Body of pancreas (tissue), 4 donors: ENCODE measurements around the gene MTCL3.

ENCODE experiments used
- ATAC-seq: fragments of 150-250 bp; one replicate; pipeline ENCODE4 v1.9.1; 2016
- DNase-seq, 4 donors: peaks; one replicate each; pipeline ENCODE4 v3.0.0-alpha.2; 2019
- H3K27ac ChIP-seq, 4 donors: fragments of 200-600 bp; sonication (generic); 1 replicate in 3 of 4; 2 replicates in 1 of 4; pipeline versions ENCODE4 v1.5.1 to v1.6.1; 2016 to 2019; ENCODE audit warnings: mild to moderate bottlenecking in 1 of 4, mixed read lengths in 1 of 4, moderate library complexity in 1 of 4
- H3K27me3 ChIP-seq, 2 donors: fragments of 200-600 bp; sonication (generic); one replicate each; pipeline ENCODE4 v1.6.0; 2016; ENCODE audit warnings: mild to moderate bottlenecking in 1 of 2
- H3K36me3 ChIP-seq, 2 donors: fragments of 200-600 bp; sonication (generic); replicated peaks in 1 of 2; 2 replicates each; pipeline ENCODE4 v1.5.1; 2016; ENCODE audit warnings: low read depth in 2 of 2; ENCODE audit not compliant: insufficient read depth in 1 of 2
- H3K4me1 ChIP-seq: fragments of 200-600 bp; sonication (generic); one replicate; pipeline ENCODE4 v1.6.0; 2016
- H3K4me3 ChIP-seq, 2 donors: fragments of 200-600 bp; sonication (generic); 1 replicate in 1 of 2; 2 replicates in 1 of 2; pipeline ENCODE4 v1.5.1; 2016 to 2019
- H3K9me3 ChIP-seq, 3 donors: fragments of 200-600 bp; sonication (generic); 1 replicate in 2 of 3; 2 replicates in 1 of 3; pipeline ENCODE4 v1.5.1; 2016
- CTCF ChIP-seq, 7 experiments: fragments of 450-650 bp in 4 of 7; fragments of 200-600 bp in 3 of 7; sonication (generic) in 3 of 7; IDR thresholded peaks; one replicate each; pipeline ENCODE4 v1.5.1; 2016 to 2019; ENCODE audit warnings: antibody characterized with exemption in 7 of 7
- POLR2A ChIP-seq, 3 donors: fragments of 450-650 bp; IDR thresholded peaks; one replicate each; pipeline ENCODE4 v1.6.1; 2016; ENCODE audit warnings: antibody characterized with exemption in 3 of 3, mild to moderate bottlenecking in 2 of 3
- WGBS, 2 donors: methylation state at CpG; one replicate each; pipeline ENCODE4 v1.1.5; 2017; 5-methylcytosine and 5-hydroxymethylcytosine counted together
- intact Hi-C: fragments of 100-400 bp; cut with DNase I; formaldehyde crosslinking; loops from one replicate; pipeline ENCODE4 v1.15.1; 2023

MTCL3 gene

GRCh38 chr6:127466416-127466815 lies 52.7 kb downstream of the MTCL3 start:
- H3K27ac ChIP-seq, result no peak overlapping the region
- no peaks in the 10 kb centered on the region for H3K27me3 ChIP-seq
- DNase-seq (no peak), ATAC-seq (no peak)
- H3K4me1 ChIP-seq, result no peaks in the 10 kb centered on the region
- 72 to 77% methylated on average over 5 of the region's 5 CpGs for WGBS, 2 donors
- H3K36me3 ChIP-seq, result no peaks in the 10 kb centered on the region
- H3K4me3 ChIP-seq, result no peak overlapping the region
- H3K9me3 ChIP-seq, result no peaks in the 10 kb centered on the region
- intact Hi-C loops, result no loop called here
- TF ChIP-seq POLR2A (IDR thresholded peaks at IDR 0.05), result no peak
- TF ChIP-seq CTCF (IDR thresholded peaks at IDR 0.05), result no peak

- TF ChIP-seq POLR2A (IDR thresholded peaks at IDR 0.05), result no peak
- peak; percentile 65 to 82 (median 73) for TF ChIP-seq CTCF (IDR thresholded peaks at IDR 0.05)
- intact Hi-C loops, result no loop called here
- Histone ChIP-seq H3K4me1 (no peaks in the 10 kb centered on the region), H3K9me3 (no peaks in the 10 kb centered on the region), H3K36me3 (no peaks in the 10 kb centered on the region), H3K27me3 (no peaks in the 10 kb centered on the region), H3K27ac (no peak overlapping the region), H3K4me3 (no peak overlapping the region)
- DNase-seq (peak; percentile 73 to 77 (median 75)), ATAC-seq (peak; percentile 78)
- 20 to 31% methylated on average over 3 of the region's 3 CpGs for WGBS, 2 donors
Observed at GRCh38 chr6:127464881-127465459, 54.2 kb downstream of the MTCL3 start.

DNA sequence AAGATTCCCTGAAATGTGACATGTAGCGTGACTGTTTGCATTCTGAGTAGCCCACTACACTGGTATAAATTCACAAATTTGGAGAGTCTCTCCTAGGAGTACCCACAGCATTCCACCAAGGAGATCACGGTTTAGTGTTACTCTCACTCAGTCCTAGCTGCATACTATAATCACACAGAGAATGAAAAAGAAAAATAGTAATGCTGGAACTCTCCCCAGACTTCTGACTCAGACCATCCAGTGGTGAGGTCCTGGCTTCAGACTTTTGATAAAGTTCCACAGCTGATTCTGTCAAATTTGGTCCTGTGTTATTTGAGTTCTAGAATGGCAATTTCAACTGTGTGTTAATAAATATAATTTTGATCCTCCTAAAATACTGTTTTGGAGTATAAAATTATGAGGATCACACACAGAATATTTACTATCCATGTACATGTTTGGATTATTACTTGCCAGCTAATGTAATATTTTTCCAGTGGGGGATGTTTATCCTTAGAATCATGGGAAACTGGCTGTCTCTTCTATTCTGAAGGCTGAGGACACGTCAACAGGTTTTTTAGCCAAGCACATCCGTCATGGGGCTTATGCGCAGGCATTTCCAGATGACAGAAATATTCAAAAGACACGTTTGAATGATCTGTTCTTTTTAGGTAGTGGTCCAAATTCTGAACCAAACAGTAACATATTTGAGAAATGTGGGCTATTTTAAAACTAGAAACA lies 54.8 kb downstream of the MTCL3 start:
- no peak for TF ChIP-seq CTCF (IDR thresholded peaks at IDR 0.05)
- TF ChIP-seq POLR2A (IDR thresholded peaks at IDR 0.05), result no peak
- Histone ChIP-seq H3K36me3 (no peaks in the 10 kb centered on the region), H3K4me1 (peaks cover 2% of the 10 kb centered on the region), H3K9me3 (no peaks in the 10 kb centered on the region), H3K27ac (no peak overlapping the region), H3K4me3 (no peak overlapping the region), H3K27me3 (no peaks in the 10 kb centered on the region)
- intact Hi-C loops, result no loop called here
- no peak for ATAC-seq
- 39 to 44% methylated on average over 6 of the region's 6 CpGs for WGBS, 2 donors
- DNase-seq, result no peak

GRCh38 chr6:127463056-127463455 lies 56.1 kb downstream of the MTCL3 start:
- no peak for DNase-seq
- Histone ChIP-seq H3K27ac (no peak overlapping the region), H3K4me3 (no peak overlapping the region), H3K27me3 (no peaks in the 10 kb centered on the region), H3K4me1 (peaks cover 8% of the 10 kb centered on the region), H3K36me3 (no peaks in the 10 kb centered on the region), H3K9me3 (no peaks in the 10 kb centered on the region)
- TF ChIP-seq POLR2A (IDR thresholded peaks at IDR 0.05), result no peak
- no peak for TF ChIP-seq CTCF (IDR thresholded peaks at IDR 0.05)
- 49 to 59% methylated on average over 5 of the region's 5 CpGs for WGBS, 2 donors
- peak; percentile 56 for ATAC-seq
- intact Hi-C loops, result no loop called here

GRCh38 chr6:127462376-127462775 lies 56.8 kb downstream of the MTCL3 start:
- intact Hi-C loops, result no loop called here
- Histone ChIP-seq H3K36me3 (no peaks in the 10 kb centered on the region), H3K4me1 (peaks cover 8% of the 10 kb centered on the region), H3K4me3 (no peak overlapping the region), H3K27me3 (no peaks in the 10 kb centered on the region), H3K9me3 (no peaks in the 10 kb centered on the region), H3K27ac (no peak overlapping the region)
- ATAC-seq, result no peak
- 68 to 76% methylated on average over 2 of the region's 2 CpGs for WGBS, 2 donors
- no peak for DNase-seq
- TF ChIP-seq POLR2A (IDR thresholded peaks at IDR 0.05) (no peak), CTCF (IDR thresholded peaks at IDR 0.05) (no peak)
